ENCODE data around the gene PIEZO1.

DNA sequence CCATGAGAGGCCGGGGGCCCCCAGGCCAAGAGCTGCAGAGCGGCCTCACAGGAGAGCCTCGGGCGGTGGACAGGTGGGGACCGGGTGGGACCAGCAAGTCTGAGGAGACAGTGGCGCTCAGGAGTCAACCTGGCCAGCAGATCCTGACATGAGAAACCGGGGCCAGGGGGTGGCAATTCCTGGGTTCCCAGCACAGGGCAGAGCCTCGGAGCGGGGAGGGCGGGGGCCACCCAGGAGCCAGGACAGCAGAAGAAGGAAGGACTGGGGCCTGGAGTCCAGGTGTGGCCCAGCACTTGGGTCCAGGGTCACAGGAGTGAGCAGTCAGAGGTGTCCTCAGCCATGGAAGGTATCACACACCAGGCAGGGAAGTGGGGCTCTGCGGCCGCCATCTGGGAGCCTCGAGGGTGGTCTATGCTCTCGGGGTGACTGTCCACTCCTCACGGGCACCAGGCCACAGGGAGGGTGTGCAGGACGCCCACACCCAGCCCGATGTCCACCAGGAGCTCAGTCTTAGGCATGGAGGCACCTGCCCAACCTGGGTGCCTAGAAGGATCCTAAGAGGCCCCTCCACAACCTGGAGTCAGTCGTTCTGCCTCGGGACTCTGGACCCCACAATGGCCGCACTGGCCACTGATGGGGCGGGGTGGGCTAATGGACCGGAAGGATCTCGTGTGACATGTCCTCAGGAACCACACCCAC, 29.1 kb downstream of the PIEZO1 start:
- TF ChIP-seq, protein P1, sequence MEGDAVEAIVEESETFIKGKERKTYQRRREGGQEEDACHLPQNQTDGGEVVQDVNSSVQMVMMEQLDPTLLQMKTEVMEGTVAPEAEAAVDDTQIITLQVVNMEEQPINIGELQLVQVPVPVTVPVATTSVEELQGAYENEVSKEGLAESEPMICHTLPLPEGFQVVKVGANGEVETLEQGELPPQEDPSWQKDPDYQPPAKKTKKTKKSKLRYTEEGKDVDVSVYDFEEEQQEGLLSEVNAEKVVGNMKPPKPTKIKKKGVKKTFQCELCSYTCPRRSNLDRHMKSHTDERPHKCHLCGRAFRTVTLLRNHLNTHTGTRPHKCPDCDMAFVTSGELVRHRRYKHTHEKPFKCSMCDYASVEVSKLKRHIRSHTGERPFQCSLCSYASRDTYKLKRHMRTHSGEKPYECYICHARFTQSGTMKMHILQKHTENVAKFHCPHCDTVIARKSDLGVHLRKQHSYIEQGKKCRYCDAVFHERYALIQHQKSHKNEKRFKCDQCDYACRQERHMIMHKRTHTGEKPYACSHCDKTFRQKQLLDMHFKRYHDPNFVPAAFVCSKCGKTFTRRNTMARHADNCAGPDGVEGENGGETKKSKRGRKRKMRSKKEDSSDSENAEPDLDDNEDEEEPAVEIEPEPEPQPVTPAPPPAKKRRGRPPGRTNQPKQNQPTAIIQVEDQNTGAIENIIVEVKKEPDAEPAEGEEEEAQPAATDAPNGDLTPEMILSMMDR (conservative IDR thresholded peaks at IDR 0.05), result no peak
- TF ChIP-seq ZFX (IDR thresholded peaks at IDR 0.05), result no peak

Measured in C4-2B (cell line).